Stimulated activated CD4-positive, alpha-beta T cell treated with anti-CD3 and anti-CD28 coated beads, Interleukin-1b, Interleukin-23, amount 100 ng/mL, for 1 hour (primary cell): ENCODE results near the gene SSR3.

Source experiments
- DNase-seq, 2 donors: peaks; one replicate each; pipeline ENCODE4 v3.0.0-alpha.2; 2020; ENCODE audit warnings: low read depth in 2 of 2

The SSR3 gene

DNA sequence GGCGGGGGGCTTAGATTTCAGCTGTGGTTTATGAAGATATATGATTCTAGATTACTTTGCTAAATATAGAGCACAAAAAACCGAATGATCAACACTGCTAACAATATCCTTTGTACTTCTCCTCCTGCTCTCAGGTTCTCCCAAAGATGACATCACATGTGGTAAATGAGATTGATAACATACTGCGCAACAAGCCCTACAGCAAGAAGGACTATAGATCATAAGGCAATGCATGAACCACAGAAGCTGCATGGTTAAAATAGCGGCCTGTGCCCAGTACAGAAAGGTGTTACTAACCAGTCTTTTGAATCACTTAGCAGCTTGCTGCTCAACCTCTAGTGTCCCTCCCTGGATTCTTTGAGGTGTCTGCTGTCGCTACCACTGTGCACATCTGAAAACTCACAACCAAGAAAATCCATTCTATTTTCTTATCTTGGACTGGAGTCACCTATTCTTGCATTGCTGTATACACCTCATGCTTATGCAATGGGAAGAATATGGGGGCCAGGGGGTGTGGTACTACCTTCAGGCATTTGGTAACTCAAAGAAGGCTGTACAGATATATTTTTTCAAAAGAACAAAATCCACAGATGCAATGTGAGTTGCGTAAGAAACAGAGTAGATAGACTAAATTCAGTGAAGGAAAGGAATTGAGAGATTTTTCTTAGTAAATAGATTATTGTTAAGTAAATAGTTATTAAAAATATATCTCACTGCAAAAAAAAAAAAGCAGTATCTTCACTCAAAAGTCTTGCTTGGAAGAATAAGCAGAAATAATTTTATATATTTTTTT is 18.2 kb downstream of the SSR3 start:
- no peak for DNase-seq

DNA sequence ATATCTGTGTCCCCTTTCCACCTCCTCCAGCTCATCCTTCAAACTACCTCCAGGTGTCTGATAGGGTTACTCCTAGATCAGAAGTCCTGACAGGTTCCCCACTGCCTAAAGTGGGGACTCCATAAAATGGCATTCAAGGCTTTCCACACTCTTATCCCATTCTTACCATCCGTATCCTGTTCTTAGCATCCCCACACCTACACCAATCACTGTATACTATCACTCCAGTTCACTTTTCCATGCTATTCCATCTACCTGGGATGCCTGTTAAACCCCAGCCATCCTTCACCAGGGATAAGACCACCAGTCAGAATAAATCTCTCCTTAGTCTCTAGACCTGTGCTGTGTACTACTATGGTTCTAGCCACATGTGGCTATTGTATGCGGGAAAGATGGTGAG is 19.1 kb downstream of the SSR3 start:
- no peak for DNase-seq

DNA sequence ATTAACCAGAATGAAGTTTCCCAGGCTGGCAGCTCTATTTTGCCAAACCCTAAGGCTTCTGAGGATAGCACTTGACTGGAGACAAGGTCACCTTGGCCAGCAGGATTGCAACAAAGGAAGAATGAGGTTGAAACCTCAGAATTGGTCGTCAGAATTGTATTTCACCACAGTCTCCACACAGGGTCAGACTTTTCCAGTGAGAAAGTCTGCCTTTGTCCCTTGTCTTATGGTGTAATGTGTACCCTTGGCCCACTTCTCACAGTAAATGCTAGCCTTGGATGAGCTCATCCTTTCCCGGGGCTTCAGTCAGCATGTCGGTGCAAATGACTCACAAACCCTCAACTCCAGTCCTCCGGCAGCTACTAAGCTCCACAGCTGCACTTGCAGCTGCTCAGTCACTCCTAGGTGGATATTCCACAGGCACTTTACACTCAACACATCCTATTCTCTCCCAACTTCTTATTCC is 19.7 kb downstream of the SSR3 start:
- no peak for DNase-seq

DNA sequence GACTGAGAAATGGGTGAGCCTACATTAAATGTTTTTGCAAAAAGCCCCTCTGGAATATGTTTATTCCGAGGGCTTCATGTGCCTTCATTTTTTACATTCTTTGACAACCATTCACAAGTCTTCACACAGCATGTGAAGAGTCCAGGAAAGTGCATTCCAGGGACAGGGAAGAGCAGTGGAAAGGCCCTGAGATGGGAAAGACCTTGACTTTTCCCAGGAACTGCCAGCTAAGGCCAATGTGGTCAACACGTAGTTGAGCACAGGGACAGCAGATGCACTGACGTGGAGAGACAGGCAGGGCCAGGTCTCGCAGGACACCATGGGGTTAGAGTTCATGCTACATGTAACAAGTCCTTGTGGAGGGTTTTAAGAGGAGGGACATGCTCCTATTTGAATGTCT is 21.7 kb downstream of the SSR3 start:
- DNase-seq: no peak

DNA sequence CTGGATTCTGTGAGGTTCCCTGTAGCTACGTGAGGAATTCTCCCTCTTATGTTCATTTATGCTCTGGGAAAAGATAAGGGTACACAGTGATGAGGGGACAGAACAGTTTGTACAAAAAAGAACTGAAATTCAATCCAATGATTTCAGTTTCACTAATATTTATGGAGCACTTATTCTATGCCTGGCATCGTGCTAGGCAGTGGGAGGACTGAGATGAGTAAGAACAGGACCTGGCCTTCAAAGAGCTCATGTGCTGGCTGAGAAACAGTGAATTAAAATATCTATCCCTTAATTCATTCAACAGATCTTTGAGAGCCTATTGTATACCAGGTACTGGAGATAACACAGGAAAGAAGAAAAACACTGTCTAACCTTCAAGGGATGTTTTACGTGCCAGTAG is 22.2 kb downstream of the SSR3 start:
- DNase-seq: no peak

DNA sequence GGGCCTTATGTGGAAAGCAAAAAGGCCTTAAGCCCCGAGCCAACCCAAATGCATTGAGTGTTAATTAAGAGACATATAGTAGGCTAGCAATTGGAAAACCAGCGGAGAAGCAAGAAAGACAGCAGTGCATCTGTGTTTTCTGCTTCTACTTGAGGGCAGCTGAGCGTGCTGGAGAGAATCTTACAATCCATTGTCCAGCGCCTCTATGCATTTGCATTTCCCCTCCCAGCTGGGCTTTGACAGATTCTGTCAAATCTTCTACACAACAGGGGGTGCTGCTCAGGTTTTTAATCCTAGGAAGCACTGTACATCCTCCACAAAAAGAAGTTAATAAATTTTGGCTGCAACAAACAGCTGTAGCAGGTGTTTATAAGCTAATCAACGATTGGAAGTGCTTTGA is 23.9 kb downstream of the SSR3 start:
- DNase-seq: no peak

DNA sequence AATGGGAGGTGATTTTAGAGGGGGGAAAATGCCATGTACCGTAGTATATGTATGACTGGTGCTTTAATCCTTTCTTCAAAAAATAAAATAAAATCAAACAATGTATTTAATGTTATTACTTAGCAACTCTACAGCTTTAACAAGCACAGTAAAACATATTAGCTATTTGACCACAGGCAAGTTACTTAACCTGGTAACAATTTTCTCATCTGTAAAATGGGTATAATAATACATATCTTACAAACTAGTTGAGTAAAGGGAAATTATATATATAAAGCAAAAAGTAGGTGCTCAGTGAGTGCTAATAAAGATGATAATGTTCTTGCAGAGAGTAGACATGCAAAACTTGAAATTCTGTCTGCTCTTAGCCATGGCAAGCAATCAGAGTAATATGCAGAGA is 27.9 kb downstream of the SSR3 start:
- no peak for DNase-seq

DNA sequence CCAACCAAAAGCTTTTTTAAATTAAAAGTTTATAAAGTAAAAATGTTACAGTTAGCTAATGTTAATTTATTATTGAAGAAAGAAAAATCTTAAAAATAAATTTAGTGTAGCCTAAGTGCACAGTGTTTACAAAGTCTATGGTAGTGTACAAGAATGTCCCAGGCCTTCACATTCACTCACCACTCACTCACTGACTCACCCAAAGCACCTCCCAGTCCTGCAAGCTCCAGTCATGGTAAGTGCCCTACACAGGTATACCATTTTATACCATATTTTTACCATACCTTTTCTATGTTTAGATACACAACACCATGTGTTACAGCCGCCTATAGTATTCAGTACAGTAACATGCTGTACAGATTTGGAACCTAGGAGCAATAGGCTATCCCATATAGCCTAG is 29.1 kb downstream of the SSR3 start:
- DNase-seq: no peak

DNA sequence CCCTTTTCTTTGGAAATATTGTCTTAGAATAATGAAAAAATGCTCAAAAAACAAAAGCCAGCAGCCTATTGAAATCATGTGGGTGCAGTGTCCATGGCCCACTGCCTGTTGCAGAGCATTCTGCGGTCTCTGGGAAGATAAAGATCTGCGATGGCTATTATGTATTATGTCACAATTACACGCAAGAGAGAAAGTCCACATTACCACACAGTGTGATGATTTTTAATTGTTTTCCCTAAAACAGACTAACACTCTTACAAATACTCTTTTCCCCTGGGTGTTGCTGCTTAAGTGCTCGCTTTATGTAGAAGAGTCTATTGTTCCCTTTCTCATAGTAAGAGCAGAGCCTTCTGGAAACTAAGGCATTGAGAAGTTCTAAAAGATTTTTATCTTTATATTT is 32.2 kb downstream of the SSR3 start:
- DNase-seq: no peak

DNA sequence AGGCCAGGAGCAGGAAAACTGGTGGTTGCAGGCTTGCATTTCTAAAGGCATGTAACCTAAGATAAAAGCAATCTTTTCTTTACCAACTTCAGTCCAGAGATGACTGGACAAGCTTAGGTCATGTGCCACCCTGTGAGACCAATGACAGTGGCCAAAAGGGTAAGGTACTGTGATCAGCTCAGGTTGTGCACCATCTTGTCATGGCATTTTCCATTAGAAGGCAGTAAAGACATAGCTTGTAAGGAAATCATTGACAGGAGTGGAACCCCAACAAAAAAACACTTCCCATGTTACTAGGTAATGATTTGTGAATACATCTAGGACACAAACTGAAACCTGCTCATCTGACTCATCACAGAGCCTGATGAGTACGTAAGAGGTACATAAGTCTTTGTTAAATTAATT is 35.2 kb downstream of the SSR3 start:
- DNase-seq: no peak

DNA sequence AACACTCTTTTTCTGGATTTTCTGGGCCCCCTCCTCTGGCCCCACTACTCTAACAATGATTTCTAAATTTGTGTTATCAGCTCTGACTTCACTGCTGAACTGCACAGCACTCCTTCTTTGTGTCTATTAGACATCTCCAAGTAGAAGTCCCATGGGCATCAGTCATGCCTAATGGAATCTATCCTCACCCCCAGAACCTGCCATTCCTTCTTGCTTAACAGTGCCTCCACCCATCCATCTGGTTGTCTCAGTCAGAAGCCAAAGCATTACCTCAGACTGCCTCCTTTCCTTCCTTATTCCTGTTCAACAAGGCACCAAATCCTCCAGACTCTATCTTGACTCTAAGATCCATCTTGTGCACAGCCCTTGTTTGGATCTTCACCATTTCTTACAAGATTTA is 36.2 kb downstream of the SSR3 start:
- DNase-seq: no peak

DNA sequence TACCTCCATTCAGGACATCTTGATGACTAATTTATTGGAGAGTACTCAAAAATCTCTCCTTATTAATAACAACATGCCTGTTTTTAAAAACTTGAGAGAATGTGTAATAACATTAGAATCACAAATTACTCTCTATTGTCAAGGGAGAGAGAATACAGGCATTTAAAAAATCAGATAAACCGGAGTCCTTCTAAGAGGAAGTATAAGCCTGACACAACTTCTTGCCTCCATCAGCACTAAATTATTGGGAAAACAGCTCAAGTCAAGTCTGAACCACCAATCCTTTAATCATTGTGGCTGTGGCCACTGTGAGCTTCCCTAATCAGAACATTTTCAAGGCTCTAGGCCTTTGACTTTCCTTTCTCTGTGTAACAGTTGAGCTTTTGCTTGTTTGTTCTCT is 38.0 kb downstream of the SSR3 start:
- DNase-seq: no peak

DNA sequence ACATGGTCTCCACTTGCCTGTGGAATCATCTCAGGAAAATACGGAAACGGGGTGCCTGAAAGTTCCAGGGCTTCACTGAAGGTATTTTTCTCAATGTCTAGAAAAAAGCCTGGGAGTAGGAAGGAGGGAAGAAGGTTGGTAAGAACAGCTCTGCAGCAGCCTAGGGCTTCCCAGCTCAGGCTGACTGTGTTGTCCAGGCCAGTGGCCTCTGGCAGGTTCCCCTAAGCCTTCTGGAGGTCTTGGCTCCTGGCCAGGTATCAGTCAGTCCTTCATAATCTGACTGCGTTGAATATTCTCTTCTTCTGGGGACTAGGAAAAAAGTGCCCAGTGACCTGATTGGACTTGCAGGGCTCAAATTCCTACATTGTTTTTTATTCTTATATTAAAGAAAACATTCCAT is 38.6 kb downstream of the SSR3 start:
- no peak for DNase-seq

DNA sequence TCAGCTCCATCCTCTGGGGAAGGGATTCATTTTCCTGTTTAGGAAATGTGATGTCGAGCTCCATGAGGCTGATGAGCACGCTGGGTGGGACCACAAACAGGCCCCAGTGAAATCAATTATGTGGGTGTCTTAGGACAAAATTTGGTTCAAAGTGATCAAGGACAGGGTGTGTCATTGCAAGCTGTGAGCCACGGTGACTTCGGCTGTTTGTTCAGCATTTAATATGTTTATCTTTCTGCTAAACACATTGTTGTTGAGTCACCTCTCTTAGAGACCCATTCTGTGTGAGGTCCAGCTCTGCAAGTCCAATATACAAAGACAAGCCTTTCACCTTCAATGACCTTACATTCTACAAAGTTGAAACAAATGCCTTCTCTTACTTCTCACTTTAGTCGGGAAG is 41.3 kb downstream of the SSR3 start:
- no peak for DNase-seq

DNA sequence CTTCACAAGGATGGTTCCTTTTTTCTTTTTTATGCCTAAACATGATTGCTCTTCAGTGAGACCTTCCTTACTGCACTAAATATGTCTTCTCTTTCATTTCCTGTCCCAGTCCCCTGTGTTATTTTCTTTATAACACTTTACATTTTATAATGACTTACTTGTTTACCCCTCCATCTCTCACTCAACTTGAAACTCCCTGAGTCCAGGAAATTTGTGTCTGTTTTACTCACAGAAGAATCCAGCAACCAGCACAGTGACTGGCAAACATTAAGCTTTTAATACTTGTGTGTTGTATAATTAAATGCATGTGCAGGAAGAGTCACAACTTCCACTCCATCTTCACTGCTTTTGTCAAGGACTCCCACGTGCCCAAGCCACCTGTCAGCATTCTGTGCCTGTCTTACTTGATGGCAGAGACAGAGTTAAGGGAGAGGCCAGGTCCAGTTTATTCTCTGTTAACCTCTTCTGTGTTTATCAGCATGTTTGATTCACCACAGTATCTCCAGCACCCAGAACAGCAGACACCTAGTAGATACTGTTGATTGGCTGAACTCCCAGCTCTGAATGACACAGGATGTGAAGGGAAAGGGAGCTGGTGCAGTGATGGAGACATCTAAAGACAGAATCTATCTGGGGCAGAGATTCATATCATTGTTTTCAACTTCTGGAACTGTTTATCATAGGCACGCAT is 42.8 kb downstream of the SSR3 start:
- no peak for DNase-seq

DNA sequence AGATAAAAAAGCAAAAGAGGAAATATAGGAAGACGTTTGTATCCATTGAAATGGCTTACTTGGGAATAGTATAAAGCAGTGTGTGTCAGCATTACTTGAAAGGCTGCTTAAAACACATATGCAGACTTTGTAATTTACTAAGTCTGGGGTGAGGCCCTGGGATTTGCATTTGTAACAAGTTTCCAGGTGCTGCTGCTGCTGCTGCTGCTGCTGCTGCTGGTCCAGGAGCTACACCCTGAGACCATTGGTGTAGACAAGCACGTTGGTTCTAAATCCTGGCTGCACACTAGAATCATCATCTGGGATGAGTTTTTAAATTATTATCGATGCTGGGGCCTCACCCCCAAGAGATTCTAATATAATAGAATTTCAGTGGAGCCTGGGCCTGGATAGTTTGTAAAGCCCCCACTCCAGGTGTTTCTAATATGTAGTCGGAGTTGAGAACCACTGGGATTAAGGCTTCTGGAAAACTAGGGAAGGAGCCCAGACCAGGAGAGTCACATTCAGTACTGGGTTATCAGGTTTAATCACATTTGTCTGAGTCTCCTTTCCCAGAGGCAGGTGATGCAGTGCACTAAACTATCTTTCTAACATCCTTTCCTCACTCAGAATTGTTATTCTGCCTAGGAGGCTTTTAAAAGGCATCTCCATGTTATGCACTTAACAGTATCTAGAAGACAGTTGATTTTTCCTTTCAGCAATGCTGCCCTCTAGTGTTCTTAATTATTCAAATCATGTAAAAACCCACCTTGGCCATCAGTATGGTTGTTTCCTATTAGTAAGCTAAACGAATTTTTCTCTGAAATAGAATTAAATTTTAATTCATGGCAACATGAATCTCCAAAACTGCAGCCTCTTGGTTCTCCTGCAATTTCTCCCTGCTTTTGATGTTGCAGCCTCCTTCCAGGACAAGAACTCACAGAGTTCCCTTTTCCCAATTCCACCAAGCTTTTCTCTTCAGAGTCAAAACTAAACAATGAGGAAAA is 45.4 kb downstream of the SSR3 start:
- no peak for DNase-seq

DNA sequence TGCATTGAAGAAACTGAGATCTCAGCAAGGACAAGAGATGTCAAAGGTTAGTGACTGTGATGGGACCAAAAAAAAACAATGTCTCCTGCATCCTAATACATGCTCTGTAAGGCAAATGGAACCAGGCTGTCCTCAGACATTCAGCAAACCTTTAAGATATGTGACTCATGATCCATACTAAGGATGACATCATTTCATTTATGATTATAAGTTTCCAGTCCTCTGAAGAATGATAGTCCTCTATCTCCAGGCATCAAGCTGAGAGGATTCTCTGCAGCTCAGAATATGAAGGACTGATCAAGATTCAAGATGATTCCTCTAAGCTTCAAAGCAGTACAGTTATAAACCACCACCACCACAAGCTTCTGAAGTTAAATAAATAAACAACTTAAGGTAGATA is 47.6 kb downstream of the SSR3 start:
- no peak for DNase-seq

DNA sequence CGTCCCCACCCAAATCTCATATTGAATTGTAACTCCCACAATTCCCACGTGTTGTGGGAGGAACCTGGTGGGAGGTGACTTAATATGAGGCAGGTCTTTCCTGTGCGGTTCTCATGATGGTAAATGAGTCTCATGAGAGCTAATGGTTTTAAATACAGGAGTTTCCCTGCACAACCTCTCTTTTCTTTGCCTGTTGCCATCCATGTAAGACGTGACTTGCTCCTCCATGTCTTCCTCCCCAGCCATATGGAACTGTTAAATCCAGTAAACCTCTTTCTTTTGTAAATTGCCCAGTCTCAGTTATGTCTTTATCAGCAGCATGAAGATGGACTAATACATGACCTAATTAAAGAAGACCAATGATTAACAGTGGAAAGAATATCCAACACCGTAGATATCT is 56.6 kb downstream of the SSR3 start:
- no peak for DNase-seq

DNA sequence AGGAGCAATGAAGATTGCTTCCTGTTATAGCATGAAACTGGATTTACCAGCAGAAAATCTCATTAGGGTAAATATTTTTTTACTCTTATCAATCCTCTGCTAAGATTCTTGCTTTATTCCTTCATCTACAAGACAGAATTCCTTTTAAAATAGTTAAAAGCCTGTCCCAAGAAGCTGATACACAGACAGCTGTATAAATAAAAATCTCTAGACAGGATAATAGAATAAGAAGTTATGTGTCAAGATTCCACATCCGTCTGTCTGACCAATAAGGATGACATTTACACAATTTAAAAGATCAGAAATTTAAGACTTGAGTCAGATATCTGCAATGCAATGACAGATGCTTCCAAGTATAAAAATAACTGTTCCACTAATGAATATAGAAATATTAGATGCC is 57.6 kb downstream of the SSR3 start:
- DNase-seq: no peak

DNA sequence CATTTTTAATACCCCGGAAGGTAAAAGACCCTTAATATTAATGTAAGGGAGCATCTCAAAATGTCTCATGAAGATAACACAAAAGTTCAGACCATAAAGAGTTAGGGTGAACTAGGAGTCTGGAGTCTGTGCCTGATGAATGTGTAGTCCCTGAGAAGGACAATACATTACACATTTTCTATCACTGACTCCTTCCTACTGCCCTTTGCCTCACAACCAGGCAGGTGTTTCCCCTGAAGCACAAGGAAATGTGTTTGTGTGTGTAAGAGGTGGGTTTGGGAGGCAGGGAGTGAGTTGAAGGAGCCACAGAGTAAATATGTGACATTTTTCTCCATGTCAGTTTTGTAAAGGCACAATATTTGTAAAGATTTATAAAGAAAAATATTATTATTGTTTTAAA is 59.1 kb downstream of the SSR3 start:
- no peak for DNase-seq

DNA sequence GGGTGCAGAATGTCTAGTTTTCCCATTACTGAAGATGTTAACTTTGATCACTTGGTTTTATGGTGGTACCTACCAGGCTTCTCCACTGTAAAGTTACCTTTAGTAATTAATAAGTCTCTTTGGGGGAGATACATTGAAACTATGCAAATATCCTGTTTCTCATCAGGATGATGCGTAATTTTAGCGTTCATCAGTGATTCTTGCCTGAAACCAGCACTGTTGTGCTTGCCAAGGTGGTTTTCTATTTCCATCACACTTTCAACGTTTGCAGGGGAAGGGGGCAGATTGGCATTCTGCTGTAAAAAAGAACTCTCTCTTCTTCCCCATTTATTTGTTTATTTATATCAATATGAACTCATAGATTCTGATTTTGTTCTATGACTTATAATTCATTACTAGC is 61.0 kb downstream of the SSR3 start:
- DNase-seq: no peak

DNA sequence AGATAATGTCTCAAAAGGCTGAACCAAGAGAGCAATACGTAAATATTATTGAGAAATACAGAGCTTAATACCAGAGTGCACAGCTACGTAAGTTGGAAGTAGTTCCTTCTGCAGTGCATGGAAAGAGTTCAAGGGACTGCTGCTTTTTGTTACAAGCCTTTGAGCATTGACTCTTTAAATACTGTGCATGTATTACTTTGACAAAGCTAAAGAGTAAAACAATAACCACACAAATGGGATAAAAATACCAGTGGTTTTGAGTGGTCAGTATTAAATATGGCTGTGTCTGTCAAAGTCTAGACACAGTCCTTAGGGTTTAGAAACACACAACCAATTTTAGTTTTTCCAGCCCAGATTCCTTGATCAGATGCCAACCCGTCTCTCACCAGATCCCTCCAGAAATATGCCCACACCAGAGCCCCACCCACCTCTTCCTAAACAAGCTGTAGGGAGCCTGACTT is 62.1 kb downstream of the SSR3 start:
- DNase-seq: no peak
